HG03025 (cell line): Measurements from ENCODE around the gene GFI1B.
"Not testable (repeated sequence)": the region's sequence is repeated elsewhere in the genome, so short reads cannot be mapped to it uniquely, and the experiment has no call there.

ENCODE experiments used
- ATAC-seq: cut with Tn5 transposase; IDR thresholded peaks from one replicate; pipeline ENCODE4 v1.9.1; 2021; ENCODE audit warnings: mild to moderate bottlenecking, moderate library complexity; ENCODE audit not compliant: unreplicated experiment, low FRiP score

The GFI1B gene

DNA sequence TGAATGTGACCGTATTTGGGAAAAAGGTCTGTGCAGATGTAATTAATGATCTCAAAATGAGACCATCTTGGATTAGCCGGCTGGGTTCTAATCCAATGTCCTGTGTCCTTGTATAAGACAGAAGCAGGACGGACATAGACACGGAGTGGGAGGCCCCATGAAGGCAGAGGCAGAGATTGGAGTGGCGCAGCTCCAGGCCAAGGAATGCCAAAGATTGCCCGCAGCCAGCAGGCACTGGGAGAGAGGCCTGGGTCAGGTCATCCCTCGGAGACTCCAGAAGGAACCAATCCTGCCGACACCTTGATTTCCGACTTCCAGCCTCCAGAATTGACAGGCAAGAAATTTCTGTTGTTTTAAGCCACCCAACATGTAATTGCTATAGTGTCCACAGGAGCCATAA lies 13.0 kb upstream of the GFI1B start:
- no peak for ATAC-seq

DNA sequence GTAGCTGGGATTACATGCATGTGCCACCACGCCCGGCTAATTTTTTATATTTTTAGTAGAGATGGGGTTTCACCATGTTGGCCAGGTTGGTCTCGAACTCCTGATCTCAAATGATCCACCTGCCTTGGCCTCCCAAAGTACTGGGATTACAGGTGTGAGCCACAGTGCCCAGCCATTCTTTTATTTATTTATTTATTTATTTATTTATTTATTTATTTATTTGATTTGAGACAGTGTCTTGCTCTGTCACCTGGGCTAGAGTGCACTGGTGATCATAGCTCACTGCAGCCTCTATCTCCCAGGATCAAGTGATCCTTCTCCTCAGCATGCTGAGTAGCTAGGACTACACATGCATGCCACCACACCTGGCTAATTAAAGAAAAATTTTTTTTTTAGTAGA lies 10.6 kb upstream of the GFI1B start:
- not testable (repeated sequence) for ATAC-seq

DNA sequence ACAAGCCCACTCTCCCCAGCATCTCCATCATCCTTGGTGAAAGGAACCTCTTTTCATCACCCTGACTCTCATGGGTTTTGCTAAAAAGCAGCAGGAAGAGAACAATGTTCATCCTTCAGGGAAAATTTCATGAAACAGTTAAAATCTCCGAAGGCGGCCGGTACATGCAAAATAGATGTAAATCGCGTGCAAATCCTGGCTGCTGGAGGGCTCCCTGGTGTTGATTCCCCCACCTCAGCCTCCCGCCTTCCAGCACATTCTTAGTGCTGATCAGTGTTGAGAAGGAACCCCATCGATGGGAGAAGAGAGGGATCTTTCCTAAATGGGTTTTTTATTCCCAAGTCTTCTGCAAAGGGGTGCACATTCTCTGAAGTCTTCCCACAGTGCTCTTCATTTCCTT lies 8.7 kb upstream of the GFI1B start:
- ATAC-seq: no peak

DNA sequence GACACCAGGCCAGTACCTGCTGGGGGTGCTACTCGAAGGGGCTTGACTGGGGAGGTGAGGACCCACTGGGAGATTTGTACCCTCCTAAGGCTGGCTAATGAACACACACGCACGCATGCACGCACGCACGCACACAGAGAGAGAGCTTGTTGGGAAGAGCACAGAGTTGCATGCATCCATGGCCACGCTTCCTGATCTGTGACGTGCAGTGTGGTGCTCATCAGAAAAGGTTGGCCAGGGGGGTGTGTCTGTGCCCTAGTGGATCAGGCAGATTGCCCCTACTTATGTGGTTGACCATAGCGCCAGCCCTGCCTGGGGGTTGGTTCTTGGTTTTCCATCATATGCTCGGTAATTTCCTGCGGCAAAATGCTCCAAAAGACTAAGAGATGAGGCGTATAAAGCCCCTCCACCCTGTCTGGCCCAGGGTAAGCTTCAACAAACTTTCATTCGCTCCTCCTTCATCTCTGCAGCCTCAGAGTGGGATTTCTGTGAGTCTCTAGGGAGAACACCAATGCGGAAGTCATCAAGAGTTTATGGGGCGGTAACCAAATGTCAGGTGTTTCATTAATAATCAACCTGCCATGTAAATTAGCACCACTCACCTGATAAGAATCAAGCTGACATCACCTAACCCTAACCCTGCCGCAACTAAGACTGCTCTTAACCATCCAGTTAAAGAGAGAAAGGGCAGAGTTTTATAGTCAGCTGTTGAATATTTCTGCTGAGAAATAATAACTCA lies 8.0 kb upstream of the GFI1B start:
- ATAC-seq: no peak

DNA sequence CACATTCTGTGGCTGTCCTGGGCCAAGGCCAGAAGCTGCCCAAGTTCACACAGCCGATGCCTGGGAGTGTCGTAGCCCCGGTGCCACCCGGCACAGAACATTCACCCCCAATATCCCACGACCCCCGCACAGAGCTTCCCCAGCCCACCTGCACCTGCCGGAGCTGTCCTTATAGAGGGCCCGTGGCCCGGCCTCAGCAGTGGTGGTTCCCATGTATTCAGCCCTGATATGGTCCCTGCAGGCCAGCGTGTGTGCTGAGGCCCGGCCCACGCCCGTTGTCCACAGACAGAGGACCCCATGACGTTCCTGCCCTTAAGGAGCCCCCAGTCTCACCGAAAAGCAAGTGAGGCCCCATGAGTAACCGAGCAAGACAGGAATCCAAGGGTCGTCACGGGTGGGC lies 5.3 kb upstream of the GFI1B start:
- ATAC-seq: no peak

DNA sequence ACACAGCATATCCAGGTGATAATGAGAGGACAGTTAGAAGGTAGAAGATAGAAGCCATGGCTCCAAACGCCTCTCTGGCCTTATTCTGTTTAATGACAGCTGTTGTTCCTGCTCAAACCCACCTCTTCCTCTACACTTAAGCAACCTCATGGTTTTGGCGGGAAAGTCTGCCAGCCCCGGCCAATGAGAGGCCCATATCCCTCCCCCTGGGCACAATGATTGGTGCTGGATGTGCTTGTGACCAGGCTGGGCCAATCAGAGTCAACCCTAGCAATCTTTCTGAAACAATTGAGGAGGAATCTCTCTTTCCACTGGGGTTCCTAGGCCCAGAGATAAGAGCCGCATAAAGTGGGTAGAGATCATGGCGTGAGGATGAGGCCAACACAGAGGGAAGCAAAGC lies 4.8 kb upstream of the GFI1B start:
- ATAC-seq: no peak

DNA sequence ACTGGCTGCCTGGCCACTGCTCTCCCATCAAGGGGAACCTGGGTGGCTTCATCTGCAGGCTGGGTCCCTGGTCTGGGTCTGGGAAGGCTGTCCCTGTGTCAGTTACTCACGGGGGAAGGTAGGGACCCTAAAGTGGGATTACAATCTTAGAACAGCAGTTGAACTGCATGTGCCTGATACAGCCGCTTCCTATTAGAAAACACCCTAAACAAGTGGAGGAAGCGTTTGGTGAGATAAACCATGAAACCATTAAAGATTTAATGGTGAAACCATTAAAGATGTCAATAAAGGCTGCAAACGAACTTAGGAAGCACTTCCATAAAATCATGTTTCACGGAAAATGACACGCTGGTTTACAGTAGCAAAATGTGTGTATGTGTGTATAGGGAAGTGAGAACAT lies 2.5 kb upstream of the GFI1B start:
- ATAC-seq: no peak

DNA sequence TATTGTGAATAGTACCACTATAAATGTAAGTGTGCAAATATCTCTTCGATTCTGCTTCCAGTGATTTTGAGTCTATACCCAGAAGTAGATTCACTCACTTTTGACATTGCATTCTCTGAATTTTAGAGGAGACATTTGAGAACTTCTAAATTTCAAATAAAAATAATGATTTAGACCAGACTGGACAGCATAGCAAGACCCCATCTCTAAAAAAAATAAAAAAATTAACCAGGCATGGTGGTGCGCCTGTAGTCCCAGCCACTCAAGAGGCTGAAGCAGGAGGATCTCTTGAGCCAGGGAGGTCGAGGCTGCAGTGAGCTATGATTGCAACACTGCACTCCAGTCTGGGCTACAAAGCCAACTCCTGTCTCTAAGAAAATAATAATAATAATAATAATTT lies 1.9 kb upstream of the GFI1B start:
- ATAC-seq: no peak

DNA sequence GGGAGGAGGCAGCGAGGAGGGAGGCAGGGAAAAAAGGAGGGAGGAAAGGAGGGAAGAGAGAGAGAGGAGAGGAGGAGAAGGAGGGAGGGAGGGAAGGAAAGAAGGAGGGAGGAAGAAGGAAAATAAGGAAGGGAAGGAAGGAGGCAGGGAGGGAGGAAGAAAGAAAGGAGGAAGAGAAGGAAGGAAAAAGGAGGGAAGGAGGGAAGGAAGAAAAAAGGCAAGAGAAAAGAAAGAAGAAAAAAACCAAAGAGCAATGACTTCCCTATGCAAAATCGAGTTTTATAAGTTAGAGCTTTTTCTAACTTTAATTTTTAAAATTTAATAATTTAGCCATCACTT lies 413 bp upstream of the GFI1B start:
- ATAC-seq: no peak

DNA sequence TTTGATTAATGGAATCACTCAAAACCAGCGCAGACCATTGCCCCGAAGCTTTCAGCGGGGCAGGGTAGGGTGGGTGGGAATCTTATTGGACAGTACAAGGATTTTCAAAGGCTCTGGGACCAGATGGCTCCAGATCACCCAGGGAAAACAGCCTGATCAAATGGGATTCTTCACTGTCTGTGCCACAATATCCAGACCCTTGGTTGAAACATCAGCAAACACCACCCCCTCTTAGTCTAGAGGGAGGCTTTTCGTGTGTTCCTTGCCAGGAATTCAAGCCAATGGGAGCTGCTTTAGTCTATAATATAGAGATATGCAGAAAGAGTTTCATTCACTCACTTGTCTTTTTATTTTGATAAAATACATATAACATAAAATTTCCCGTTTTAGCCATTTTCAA lies 1.7 kb downstream of the GFI1B start:
- no peak for ATAC-seq

DNA sequence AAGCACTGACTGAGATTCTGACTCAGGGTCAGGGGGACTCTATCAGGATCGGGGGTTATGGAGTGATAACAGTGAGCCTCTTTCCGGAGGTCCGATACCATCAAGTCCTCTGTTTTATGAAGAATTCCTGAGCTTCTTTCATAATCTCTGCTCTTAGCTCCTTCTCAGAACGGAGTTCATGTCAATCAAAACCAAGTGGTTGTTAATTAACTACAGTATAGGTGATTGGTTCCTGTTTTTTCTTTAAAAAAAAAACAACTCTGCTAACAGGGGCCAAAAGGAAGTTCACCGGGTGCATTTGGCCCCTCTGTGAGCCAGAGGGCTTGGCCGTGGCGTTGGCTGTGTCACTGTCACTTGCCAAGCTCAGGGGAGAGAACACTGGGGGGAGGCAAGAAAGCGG lies 4.0 kb downstream of the GFI1B start:
- no peak for ATAC-seq

DNA sequence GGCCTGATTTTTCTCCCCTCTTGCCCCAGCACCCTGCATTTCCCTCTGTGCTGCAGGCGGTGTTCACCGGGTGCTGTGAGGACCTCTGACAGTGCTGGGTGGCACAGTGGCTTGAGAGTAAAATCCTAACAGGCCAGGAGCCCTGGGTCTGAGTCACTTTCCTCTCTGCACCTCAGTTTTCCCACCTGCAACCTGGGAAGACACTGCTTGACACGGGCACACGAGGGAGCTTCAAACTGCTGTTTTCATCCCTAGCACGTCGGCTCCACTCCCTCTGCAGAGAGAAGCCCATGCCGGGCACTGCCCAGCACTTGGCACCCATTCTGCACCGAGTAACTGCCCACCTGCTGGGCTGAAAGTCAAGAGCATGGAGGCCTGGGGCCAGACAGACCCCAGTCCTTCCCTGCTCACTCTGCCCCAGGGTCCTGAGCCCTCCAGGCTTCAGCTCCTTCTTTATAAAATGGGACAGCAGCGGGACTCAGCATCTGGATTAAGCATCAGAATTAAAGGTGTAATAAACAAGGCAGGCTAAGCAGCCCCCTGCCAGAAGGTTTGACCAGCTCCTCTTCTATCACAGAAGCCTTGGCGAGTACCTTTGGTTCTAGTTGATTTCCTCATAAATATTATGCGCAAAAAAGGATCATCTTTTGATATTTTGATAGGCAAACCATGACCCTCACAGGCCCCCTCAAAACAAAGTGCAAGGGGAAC lies 5.2 kb downstream of the GFI1B start:
- no peak for ATAC-seq

DNA sequence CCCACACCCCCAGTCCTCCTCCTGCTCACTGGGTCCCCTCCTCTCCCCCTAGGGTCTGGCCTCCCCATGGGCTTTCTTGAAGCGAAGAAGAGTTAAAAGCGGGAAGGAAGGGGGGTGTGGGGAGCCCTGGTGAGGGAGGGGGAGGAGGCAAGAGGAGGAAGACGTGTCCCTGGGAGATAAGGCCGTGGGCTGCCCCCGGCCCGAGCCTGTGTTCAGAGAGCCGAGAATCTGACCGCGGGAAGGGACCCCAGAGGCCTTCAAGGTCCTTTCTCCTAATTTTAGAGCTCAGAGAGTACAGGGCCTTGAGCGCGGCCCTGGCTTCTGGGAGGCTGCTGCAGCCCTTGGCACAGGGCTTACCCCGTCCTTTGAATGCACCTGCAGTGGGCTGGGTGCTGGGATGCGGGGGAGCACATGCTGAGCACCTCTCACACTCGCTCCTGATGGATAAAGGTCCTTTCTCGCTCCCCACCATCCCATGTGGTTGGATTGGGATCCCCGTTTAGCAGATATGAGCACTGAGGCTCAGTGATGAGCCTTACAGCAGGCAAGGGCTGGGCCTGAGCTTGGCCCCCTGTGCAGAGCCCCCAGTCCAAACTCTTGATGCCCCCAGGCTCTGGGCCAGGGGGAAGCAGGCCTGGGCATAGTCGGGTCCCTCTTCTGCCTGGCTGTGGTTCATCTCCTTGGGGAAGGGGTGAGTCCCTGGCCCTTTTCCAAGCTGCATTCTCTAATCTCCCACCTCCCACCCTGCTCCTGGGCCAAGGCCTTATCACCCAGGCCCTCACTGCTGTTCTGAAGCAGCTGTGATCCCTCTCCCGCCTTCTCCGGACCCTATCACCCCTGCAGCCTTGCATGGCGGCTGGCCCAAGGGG lies 5.9 kb downstream of the GFI1B start:
- no peak for ATAC-seq

DNA sequence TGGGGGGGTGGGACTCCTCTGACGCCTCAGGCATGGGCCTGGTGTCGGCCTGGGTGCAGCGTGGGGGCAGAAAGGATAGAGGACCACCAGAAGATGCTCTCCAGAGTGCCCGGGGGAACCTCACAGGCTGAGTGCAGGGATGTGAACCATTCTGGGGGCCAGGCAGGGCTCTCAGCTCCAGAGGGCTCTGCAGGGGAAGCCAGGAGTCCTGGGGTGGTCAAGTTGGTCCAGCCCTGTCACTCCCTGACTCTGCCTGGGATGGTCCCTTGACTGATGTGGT lies 6.5 kb downstream of the GFI1B start:
- ATAC-seq: no peak

DNA sequence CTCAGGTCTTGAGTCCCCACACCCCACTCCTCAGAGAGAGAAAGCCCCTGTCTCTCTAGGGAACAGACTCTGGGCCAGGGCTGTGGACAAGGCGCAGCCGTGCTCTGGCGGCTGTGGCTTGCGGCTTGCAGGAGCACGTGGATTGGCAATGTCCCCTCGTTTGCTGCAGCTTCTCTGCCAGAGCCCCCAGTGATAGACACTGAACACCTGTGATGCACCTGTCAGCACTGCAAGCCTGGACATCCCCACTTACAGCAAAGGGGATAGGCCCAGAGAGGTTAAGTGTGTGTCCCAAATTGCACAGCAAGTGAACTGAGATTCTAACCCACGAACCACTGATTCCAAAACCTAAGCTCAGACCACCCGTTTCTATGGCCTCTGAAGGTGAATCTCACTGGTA lies 7.0 kb downstream of the GFI1B start:
- no peak for ATAC-seq

DNA sequence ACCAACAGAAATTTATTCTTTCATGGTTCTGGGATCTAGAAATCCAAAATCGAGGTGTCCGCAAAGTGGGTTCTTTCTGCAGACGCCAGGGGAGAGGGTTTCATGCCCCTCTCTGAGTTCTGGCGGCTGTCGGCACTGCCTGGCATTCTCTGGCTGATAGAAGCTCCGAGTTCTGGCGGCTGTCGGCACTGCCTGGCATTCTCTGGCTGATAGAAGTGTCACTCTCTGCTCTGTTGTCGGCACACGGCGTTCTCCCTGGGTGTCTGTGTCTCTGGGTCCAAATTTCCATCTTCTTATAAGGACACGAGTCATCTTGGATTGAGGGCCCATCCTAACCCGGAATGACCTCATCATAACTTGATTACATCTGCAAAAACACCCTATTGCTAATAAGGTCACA lies 7.6 kb downstream of the GFI1B start:
- no peak for ATAC-seq

DNA sequence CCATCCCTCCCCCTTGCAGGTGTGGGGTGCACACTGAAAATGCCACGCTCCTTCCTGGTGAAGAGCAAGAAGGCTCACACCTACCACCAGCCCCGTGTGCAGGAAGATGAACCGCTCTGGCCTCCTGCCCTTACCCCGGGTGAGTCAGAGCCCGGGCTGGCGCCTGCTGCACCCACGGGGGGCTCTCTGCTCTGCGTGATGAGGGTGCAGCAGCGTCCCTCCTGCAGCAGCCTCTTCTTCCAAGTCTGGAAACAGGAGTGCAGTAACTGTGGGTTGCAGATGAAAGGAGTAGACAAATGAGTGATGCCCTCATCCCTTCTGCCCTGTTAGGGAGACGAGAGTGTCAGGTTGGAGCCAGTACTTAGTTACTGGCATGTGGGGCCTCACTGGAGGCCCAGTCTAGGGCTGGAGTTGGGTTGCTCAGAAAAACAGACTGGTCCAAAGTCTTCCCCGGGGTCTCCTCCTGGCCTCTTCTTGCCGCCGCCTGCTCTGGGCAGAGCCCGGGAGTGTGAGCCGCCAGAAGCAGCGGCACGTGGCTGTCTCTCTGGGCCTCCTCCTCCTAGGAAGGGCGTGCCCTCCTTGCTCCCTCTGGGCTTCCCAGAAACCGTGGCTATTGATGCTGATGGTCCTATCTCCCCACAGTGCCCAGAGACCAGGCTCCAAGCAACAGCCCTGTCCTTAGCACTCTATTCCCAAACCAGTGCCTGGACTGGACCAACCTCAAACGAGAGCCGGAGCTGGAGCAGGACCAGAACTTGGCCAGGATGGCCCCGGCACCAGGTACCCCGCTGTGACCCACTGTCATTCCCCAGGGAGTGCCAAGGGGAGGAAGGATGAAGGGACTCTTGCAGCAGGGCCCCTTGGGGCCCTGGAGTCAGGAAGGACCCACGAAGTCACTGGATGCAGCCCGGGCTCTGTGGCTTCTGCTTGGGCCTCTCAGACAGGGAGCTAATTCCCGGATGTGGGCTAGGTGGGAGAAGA lies 8.4 kb downstream of the GFI1B start:
- no peak for ATAC-seq

DNA sequence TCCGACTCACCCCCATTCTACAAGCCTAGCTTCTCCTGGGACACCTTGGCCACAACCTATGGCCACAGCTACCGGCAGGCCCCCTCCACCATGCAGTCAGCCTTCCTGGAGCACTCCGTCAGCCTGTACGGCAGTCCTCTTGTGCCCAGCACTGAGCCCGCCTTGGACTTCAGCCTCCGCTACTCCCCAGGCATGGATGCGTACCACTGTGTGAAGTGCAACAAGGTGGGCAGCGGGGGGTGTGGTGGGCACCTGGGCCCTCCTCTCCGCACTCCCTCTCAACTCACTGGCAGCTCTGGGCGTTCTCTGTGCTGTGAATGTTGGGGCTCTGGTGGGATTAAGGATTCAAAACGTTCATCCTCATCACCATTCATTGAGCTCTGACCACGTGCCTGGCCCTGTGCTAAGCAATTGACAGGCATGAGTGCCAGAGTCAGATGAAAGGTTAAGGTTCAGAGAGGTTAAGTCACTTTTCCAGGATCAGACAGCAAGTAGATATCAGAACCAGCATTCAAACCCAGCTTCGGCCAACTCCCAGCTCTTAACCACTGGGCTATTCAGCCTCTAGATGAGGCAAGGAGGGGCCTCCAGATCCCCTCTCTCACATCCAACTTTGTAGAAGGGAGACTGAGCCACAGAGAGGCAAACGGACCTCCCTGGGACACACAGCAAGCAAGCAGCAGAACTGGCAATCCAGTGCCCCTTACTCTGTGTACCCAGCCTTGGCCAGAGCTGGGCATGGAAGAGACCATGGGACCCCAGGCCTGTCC lies 9.9 kb downstream of the GFI1B start:
- no peak for ATAC-seq

DNA sequence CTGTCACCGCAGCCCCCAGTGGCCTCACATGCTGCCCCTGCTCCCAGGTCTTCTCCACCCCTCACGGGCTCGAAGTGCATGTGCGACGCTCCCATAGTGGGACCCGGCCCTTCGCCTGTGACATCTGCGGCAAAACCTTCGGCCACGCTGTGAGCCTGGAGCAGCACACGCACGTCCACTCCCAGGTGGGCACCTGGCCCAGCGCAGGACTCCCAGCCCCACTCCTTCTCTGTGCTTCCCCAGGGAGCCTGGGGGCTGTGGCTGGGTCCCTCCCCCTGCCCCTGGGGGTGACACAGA lies 10.5 kb downstream of the GFI1B start:
- ATAC-seq: no peak

DNA sequence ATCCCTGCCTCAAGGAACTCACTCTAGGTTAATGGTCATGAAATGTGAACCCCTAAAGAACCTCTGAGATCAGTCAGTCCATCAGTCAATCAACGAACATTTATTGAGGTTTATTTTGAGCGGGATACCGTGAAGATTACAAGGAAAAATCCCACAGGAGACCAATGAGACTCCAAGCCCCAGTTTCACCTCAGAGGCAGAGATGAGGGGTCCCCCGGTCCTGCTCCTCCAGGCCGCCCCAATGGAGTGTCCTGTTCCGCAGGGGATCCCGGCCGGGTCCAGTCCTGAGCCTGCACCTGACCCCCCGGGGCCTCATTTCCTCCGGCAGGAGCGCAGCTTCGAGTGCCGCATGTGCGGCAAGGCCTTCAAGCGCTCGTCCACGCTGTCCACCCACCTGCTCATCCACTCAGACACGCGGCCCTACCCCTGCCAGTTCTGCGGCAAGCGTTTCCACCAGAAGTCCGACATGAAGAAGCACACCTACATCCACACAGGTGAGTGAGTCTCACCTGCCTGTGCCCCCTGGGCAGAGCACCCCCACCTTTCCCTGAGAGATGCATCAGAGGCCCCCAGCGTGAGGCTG lies 11.0 kb downstream of the GFI1B start:
- ATAC-seq: no peak
